Ishikawa (cell line): ENCODE results near the gene OR5I1.

Source experiments
- CEBPB ChIP-seq: IDR thresholded peaks from 2 replicates; pipeline ENCODE4 v1.6.1; 2012
- CREB1 ChIP-seq: IDR thresholded peaks from 2 replicates; pipeline ENCODE4 v1.6.1; 2012; ENCODE audit warnings: low read depth
- EGR1 ChIP-seq: IDR thresholded peaks from 2 replicates; pipeline ENCODE4 v1.6.1; 2012
- EP300 ChIP-seq: IDR thresholded peaks from 2 replicates; pipeline ENCODE4 v1.6.1; 2012; ENCODE audit warnings: borderline replicate concordance
- FOXM1 ChIP-seq: IDR thresholded peaks from 2 replicates; pipeline ENCODE4 v1.6.1; 2012; ENCODE audit warnings: low read depth, borderline replicate concordance
- NFIC ChIP-seq: IDR thresholded peaks from 2 replicates; pipeline ENCODE4 v1.6.1; 2012
- RAD21 ChIP-seq: IDR thresholded peaks from 2 replicates; pipeline ENCODE4 v1.6.1; 2012; ENCODE audit warnings: low read depth
- TAF1 ChIP-seq: IDR thresholded peaks from 2 replicates; pipeline ENCODE4 v1.6.1; 2012; ENCODE audit warnings: low read depth, mild to moderate bottlenecking
- TCF12 ChIP-seq: IDR thresholded peaks from 2 replicates; pipeline ENCODE4 v1.6.1; 2012; ENCODE audit warnings: low read depth
- TEAD4 ChIP-seq: IDR thresholded peaks from 2 replicates; pipeline ENCODE4 v1.6.1; 2012
- YY1 ChIP-seq: IDR thresholded peaks from 2 replicates; pipeline ENCODE4 v1.6.1; 2012; ENCODE audit warnings: low read depth
- ZBTB7A ChIP-seq: IDR thresholded peaks from 2 replicates; pipeline ENCODE4 v1.6.1; 2012; ENCODE audit warnings: low read depth
- TF ChIP-seq, protein P1 (sequence below): IDR thresholded peaks from 2 replicates; pipeline ENCODE4 v1.6.1; 2012
- TF ChIP-seq, protein P2 (sequence below): IDR thresholded peaks from 2 replicates; pipeline ENCODE4 v1.6.1; 2012; ENCODE audit warnings: low read depth, mild to moderate bottlenecking
- TF ChIP-seq, protein P3 (sequence below): IDR thresholded peaks from 2 replicates; pipeline ENCODE4 v1.6.1; 2012

The OR5I1 gene

DNA sequence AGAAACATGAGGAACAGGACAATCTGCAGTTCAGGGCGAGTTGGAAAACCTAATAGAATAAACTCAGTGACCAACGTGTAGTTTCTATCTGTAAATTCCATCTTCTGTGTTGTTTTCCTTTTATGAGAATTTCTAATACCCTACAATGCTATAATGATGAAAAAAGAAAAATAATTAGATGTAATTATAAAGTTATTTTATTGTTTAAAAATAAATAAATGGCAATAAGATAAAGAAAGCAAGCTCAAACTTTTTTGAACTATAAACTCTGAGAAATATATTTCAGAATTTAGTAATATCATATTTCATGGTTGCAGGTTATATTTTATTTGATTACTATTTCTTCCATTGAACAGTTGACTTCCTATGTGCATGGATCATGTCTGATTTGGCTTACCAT lies at the start of gene OR5I1:
TSS of gene OR5I1 (minus strand) at position 101 of the 400 bp plus-strand sequence. CDS start at position 101, 0 bp downstream.
- no peak for TF ChIP-seq FOXM1
- TF ChIP-seq EGR1 = no peak
- no peak for TF ChIP-seq TEAD4
- no peak for TF ChIP-seq TAF1
- no peak for TF ChIP-seq TCF12
- TF ChIP-seq CREB1 = no peak
- TF ChIP-seq, protein P1, sequence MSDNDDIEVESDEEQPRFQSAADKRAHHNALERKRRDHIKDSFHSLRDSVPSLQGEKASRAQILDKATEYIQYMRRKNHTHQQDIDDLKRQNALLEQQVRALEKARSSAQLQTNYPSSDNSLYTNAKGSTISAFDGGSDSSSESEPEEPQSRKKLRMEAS = no peak
- TF ChIP-seq EP300 = no peak
- TF ChIP-seq YY1 = no peak
- TF ChIP-seq ZBTB7A = no peak
- TF ChIP-seq, protein P2, sequence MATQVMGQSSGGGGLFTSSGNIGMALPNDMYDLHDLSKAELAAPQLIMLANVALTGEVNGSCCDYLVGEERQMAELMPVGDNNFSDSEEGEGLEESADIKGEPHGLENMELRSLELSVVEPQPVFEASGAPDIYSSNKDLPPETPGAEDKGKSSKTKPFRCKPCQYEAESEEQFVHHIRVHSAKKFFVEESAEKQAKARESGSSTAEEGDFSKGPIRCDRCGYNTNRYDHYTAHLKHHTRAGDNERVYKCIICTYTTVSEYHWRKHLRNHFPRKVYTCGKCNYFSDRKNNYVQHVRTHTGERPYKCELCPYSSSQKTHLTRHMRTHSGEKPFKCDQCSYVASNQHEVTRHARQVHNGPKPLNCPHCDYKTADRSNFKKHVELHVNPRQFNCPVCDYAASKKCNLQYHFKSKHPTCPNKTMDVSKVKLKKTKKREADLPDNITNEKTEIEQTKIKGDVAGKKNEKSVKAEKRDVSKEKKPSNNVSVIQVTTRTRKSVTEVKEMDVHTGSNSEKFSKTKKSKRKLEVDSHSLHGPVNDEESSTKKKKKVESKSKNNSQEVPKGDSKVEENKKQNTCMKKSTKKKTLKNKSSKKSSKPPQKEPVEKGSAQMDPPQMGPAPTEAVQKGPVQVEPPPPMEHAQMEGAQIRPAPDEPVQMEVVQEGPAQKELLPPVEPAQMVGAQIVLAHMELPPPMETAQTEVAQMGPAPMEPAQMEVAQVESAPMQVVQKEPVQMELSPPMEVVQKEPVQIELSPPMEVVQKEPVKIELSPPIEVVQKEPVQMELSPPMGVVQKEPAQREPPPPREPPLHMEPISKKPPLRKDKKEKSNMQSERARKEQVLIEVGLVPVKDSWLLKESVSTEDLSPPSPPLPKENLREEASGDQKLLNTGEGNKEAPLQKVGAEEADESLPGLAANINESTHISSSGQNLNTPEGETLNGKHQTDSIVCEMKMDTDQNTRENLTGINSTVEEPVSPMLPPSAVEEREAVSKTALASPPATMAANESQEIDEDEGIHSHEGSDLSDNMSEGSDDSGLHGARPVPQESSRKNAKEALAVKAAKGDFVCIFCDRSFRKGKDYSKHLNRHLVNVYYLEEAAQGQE = no peak
- TF ChIP-seq NFIC = no peak
- no peak for TF ChIP-seq CEBPB
- TF ChIP-seq, protein P3, sequence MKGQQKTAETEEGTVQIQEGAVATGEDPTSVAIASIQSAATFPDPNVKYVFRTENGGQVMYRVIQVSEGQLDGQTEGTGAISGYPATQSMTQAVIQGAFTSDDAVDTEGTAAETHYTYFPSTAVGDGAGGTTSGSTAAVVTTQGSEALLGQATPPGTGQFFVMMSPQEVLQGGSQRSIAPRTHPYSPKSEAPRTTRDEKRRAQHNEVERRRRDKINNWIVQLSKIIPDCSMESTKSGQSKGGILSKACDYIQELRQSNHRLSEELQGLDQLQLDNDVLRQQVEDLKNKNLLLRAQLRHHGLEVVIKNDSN = no peak
- TF ChIP-seq RAD21 = no peak

DNA sequence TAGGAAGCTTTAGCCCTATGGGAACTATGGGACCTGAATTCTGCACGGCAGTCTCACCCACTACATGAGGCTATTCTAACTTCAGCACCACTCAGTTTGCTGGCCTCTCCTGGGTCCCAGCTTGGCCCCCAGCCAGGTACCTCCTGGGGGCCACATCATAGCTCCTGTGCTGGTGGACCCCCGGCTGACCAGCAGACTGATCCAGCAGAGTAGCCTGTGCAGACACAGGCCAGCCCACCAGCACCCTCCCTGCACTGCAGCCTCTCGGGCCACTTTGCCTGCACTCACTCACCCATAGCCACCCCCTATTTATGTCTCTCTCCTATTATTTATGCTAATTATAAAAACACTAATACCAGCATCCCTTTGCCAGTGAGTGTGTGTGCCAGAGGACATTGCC lies 34.7 kb upstream of the OR5I1 start:
- no peak for TF ChIP-seq NFIC
- TF ChIP-seq TEAD4 = no peak
- TF ChIP-seq TCF12 = no peak
- TF ChIP-seq, protein P2 = no peak
- TF ChIP-seq RAD21 = no peak
- TF ChIP-seq EP300 = no peak
- no peak for TF ChIP-seq FOXM1
- TF ChIP-seq CEBPB = no peak
- TF ChIP-seq, protein P3 = no peak

DNA sequence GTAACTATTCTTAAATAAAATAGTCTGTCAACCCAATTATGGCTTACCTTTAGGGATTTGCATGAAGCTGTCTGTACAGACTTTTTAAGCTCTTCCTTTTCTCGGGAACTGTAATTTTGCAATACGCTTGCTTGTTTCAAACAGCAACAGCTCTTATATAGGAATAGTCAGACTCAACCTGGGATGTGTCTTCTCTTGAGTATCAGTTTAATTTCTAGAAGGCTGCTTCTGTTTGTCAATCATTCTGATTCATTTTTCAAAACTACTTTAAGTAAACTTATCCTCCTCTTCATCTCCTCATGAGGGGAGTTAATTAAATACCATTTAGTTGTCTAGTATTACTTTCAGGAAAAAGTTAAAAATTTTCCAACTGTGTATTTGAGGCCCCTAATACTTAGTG lies 33.6 kb upstream of the OR5I1 start, which contains the start of gene OR10AG1:
TSS of gene OR10AG1 (minus strand) at position 101 of the 400 bp plus-strand sequence. CDS start at position 63, 38 bp downstream.
- TF ChIP-seq TEAD4 (no peak), RAD21 (no peak), NFIC (no peak), EGR1 (no peak), FOXM1 (no peak), CREB1 (no peak), CEBPB (no peak), TCF12 (no peak), EP300 (no peak), TAF1 (no peak), YY1 (no peak)
- TF ChIP-seq, protein P3 = no peak
- TF ChIP-seq, protein P2 = no peak
- TF ChIP-seq, protein P1 = no peak

DNA sequence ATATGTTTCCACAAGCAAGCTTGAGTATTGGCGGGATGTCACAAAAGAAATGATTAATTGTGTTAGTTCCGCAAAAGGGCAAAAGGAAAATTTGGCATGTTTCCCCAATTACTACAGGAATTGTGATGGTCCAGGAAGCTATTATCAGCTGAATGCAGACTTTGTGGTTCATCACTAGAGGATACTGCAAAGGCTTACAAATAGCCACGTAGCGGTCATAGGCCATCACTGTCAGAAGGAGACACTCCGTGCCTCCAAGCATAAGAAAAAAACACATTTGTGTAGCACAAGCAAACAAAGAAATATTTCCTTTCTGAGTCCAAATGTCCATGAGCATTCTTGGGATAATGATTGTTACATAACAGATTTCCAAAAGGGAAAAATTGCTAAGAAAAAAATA lies 31.7 kb upstream of the OR5I1 start:
- TF ChIP-seq, protein P3 = no peak
- no peak for TF ChIP-seq EP300
- no peak for TF ChIP-seq TAF1
- TF ChIP-seq EGR1 = no peak
- TF ChIP-seq FOXM1 = no peak
- TF ChIP-seq, protein P1 = no peak
- TF ChIP-seq TCF12 = no peak
- TF ChIP-seq NFIC = no peak
- no peak for TF ChIP-seq RAD21
